VCaP (cell line): ENCODE results near the gene CRAT.
A peak's percentile ranks its signal among the peaks of the same experiment; 100 is the strongest.

Experiments used
- H3K27ac ChIP-seq: fragments of 450-650 bp; 2 replicates; pipeline ENCODE4 v1.5.1; 2017
- CTCF ChIP-seq: fragments of 450-650 bp; conservative IDR thresholded peaks from 2 replicates; pipeline ENCODE4 v1.5.1; 2017; ENCODE audit warnings: mild to moderate bottlenecking, moderate library complexity

The CRAT gene

GRCh38 chr9:129110740-129111527, at the start of gene CRAT, which contains the start of gene PTPA:
TSS of gene CRAT (minus strand) at chr9:129110793. CDS start at chr9:129110509, 284 bp downstream.
TSS of gene PTPA (plus strand) at chr9:129111415. CDS start at chr9:129111601, 186 bp downstream.
- H3K27ac ChIP-seq, result peak within 1 kb of the TSS; percentile 98
- no peak for TF ChIP-seq CTCF

- no peak overlapping the region for H3K27ac ChIP-seq
- TF ChIP-seq CTCF, result no peak
These were observed 45.6 kb upstream of the CRAT start for GRCh38 chr9:129156163-129156562.

GRCh38 chr9:129154866-129155477, 44.4 kb upstream of the CRAT start:
- TF ChIP-seq CTCF, result no peak
- H3K27ac ChIP-seq, result no peak overlapping the region

- H3K27ac ChIP-seq, result no peak overlapping the region
- no peak for TF ChIP-seq CTCF
These were observed 40.9 kb upstream of the CRAT start for GRCh38 chr9:129151469-129151868.

GRCh38 chr9:129150672-129151211, 40.1 kb upstream of the CRAT start:
- H3K27ac ChIP-seq, result no peak overlapping the region
- no peak for TF ChIP-seq CTCF

GRCh38 chr9:129150122-129150521, 39.5 kb upstream of the CRAT start:
- no peak overlapping the region for H3K27ac ChIP-seq
- no peak for TF ChIP-seq CTCF

GRCh38 chr9:129149442-129149841, 38.8 kb upstream of the CRAT start:
- no peak for TF ChIP-seq CTCF
- H3K27ac ChIP-seq, result no peak overlapping the region
